HG03432 (cell line): Measurements from ENCODE around the gene C2CD2L.
"Not testable (repeated sequence)": the region's sequence is repeated elsewhere in the genome, so short reads cannot be mapped to it uniquely, and the experiment has no call there.

Source experiments
- ATAC-seq: cut with Tn5 transposase; IDR thresholded peaks from one replicate; pipeline ENCODE4 v1.9.1; 2021; ENCODE audit warnings: mild to moderate bottlenecking, moderate library complexity; ENCODE audit not compliant: unreplicated experiment

Gene C2CD2L

GRCh38 chr11:119106564-119107537, at the start of gene C2CD2L:
C2CD2L (plus strand) TSS chr11:119107344; CDS start chr11:119107742, 398 bp downstream.
- ATAC-seq: peak; percentile 84

GRCh38 chr11:119059128-119059527, 48.0 kb upstream of the C2CD2L start:
- ATAC-seq: not testable (repeated sequence)

- ATAC-seq: no peak
These were observed 45.9 kb upstream of the C2CD2L start for GRCh38 chr11:119061256-119061655.

DNA sequence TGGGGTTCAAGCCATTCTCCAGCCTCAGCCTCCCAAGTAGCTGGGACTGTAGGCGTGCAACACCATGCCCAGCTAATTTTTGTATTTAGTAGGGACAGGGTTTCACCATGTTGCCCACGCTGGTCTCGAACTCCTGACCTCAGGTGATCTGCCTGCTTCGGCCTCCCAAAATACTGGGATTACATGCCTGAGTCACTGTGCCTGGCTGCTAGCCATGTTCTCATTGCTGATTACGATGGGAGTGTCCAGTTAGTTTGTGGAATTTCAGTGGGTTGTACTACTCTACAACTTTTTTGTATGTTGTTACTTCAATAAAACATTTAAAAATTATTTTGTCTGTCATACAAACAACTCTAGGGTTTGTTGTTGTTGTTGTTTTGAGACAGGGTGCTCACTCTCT, 44.4 kb upstream of the C2CD2L start:
- no peak for ATAC-seq

DNA sequence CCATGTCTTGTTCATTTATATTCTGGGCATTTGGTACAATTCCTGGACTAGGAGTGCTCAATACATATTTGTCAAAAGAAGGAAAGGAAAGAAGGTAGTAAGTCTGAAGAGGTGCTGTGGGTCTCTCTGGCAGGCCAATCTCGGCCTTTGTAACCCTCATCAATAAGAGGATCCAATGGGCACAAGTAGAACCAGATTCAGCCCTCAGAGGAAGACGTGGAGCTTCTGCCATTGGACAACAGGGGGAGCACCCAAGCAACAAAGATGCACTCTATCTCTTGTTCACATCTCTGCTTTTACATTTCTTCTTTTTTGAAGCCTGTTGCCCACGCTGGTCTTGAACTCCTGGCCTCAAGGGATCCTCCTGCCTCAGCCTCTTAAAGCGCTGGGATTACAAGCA, 41.8 kb upstream of the C2CD2L start:
- ATAC-seq: no peak

- ATAC-seq: peak; percentile 93
These were observed 39.5 kb upstream of the C2CD2L start, which contains the start of gene VPS11 for GRCh38 chr11:119067371-119068222. VPS11 (plus strand) TSS chr11:119067818; CDS start chr11:119067824, 6 bp downstream.

DNA sequence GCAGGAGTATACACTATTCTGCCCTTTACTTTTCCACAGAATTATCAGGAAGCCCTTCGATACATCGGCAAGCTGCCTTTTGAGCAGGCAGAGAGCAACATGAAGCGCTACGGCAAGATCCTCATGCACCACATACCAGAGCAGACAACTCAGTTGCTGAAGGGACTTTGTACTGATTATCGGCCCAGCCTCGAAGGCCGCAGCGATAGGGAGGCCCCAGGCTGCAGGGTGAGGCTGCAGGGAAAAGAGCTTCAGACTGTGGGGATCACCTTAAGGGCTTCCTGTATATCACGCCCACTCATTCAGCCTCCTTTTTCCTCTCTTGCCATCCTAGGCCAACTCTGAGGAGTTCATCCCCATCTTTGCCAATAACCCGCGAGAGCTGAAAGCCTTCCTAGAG, 29.3 kb upstream of the C2CD2L start:
- no peak for ATAC-seq

DNA sequence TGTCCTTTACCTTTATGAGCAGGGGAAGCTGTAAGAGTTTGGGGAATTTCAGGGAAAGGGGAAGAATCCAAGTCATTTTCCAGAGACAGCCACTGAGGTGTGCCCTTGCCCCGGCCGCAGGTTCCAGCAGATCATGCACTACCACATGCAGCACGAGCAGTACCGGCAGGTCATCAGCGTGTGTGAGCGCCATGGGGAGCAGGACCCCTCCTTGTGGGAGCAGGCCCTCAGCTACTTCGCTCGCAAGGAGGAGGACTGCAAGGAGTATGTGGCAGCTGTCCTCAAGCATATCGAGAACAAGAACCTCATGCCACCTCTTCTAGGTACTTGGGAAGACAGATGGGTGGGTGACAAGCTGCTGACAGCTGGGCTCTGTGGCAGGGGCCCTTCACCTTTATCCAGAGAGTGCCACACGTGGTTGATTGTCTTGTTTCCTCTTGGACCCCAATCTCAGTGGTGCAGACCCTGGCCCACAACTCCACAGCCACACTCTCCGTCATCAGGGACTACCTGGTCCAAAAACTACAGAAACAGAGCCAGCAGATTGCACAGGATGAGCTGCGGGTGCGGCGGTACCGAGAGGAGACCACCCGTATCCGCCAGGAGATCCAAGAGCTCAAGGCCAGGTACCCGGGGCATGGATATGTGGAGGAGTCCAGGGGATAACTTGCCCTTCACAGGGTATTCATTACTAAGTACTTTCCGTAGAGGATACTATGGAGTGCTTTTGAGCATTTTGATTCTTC, 28.3 kb upstream of the C2CD2L start:
- no peak for ATAC-seq

- ATAC-seq: no peak
These were observed 25.4 kb upstream of the C2CD2L start for GRCh38 chr11:119081682-119082260.

- peak; percentile 90 for ATAC-seq
These were observed 22.3 kb upstream of the C2CD2L start, which contains the start of gene HMBS for GRCh38 chr11:119084663-119085436. HMBS (plus strand) TSS chr11:119084881; CDS start chr11:119085034, 153 bp downstream.

DNA sequence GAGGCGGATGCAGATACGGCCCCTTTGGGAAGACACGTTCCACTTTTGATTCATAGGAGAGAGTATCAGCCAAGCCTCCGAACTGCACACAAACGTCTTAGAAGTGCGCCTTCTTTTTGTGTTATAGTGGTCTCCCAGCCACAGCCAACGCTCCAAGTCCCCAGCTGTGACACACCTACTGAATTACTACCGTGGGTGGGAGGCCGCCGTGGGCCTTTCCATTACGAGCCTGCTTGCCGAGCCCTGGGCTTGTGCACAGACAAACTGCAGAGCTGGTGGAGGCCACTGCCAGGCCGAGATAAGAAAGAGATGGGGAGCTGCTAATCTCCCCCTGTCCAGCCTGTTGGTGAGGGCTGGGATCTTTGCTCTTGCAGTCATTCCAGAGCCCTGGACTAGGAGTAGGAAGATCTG, 21.7 kb upstream of the C2CD2L start:
- peak; percentile 18 for ATAC-seq

- ATAC-seq: no peak
These were observed 20.0 kb upstream of the C2CD2L start for GRCh38 chr11:119087123-119087522.

- ATAC-seq: no peak
These were observed 19.4 kb upstream of the C2CD2L start for GRCh38 chr11:119087747-119088241.

GRCh38 chr11:119088406-119088805, 18.7 kb upstream of the C2CD2L start:
- no peak for ATAC-seq

DNA sequence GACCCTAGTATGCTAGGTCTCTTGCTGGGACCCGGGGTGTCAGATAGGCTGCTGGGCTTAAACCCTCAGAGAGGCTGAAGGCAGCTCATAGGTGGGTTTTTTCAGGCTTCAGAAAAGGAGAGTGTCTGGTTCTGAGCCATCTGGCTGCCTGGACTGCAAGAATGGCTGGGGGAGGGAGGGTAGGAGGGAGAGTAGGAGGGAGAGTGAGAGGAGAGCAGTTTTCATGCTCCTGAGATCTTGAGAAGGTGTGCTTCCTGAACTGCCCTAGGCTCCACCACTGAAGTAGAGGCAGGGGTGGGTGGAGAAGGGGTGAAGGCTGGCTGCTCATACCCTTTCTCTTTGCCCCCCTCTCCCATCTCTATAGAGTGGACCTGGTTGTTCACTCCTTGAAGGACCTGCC, 17.8 kb upstream of the C2CD2L start:
- no peak for ATAC-seq

- no peak for ATAC-seq
These were observed 16.0 kb upstream of the C2CD2L start for GRCh38 chr11:119091178-119091577.

DNA sequence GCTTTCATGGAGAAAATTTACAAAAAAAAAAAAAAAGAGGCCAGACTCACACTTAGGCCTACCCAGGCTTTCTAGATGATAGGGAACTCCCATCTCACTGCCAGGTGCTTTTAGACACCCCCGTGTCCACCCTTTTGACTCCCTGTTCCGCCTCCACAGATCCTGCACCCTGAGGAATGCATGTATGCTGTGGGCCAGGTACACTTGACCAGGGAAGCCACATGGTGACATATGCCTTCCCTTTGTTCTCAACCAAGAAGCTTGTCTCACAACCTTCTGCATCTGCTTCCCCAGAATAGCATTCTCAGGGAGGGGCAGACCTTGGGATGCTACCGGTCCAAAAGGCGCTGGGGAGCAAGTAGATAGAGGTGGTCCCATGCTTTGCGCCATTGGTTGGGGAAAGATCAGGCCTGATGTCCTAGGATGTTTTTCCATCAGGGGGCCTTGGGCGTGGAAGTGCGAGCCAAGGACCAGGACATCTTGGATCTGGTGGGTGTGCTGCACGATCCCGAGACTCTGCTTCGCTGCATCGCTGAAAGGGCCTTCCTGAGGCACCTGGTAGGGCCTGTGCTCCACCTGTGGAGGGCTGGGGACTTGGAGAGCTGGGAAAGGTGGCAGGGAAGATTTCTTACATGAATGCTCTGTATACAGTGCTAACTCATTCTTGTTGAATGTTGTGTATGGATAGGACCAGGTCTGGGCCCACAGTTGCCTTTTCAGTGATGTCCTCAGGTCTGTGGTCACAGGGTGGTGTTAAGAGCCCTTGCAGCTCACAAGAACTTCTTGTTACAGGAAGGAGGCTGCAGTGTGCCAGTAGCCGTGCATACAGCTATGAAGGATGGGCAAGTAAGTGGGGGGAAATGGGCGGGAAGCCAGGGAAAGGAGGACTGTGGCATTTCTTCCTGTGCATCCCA, 14.9 kb upstream of the C2CD2L start:
- ATAC-seq: no peak
